GM03348 (cell line): ENCODE data around the gene CCDC171.
"Not testable (repeated sequence)": the region's sequence is repeated elsewhere in the genome, so short reads cannot be mapped to it uniquely, and the experiment has no call there.

Source experiments
- DNase-seq: peaks from one replicate; pipeline ENCODE4 v3.0.0; 2012; ENCODE audit warnings: low spot score

Gene CCDC171

GRCh38 chr9:15552636-15553527 lies at the start of gene CCDC171:
TSS of gene CCDC171 (plus strand) at chr9:15553043. CDS start at chr9:15564089, 11,046 bp downstream.
- peak; percentile 99 for DNase-seq

- DNase-seq = no peak
Observed at GRCh38 chr9:15505921-15506320, 46.9 kb upstream of the CCDC171 start.

- DNase-seq = peak; percentile 81
Observed at GRCh38 chr9:15509931-15510788, 42.7 kb upstream of the CCDC171 start.

GRCh38 chr9:15510789-15511575 lies 41.9 kb upstream of the CCDC171 start, which contains the start of gene PSIP1:
TSS of gene PSIP1 (minus strand) at chr9:15510970. CDS start at chr9:15510188, 782 bp downstream.
- DNase-seq = peak; percentile 91

- DNase-seq = no peak
Observed at GRCh38 chr9:15512204-15512603, 40.6 kb upstream of the CCDC171 start.

GRCh38 chr9:15512889-15513288 lies 40.0 kb upstream of the CCDC171 start:
- DNase-seq = no peak

- peak; percentile 3 for DNase-seq
Observed at GRCh38 chr9:15513335-15513734, 39.5 kb upstream of the CCDC171 start.

GRCh38 chr9:15519831-15520230 lies 33.0 kb upstream of the CCDC171 start:
- DNase-seq = no peak

- DNase-seq = no peak
Observed at GRCh38 chr9:15521254-15521653, 31.6 kb upstream of the CCDC171 start.

GRCh38 chr9:15522130-15522755 lies 30.6 kb upstream of the CCDC171 start:
- no peak for DNase-seq

GRCh38 chr9:15524845-15525455 lies 27.9 kb upstream of the CCDC171 start:
- no peak for DNase-seq

- DNase-seq = no peak
Observed at GRCh38 chr9:15525958-15526357, 26.9 kb upstream of the CCDC171 start.

GRCh38 chr9:15527035-15527434 lies 25.8 kb upstream of the CCDC171 start:
- not testable (repeated sequence) for DNase-seq

- DNase-seq = no peak
Observed at GRCh38 chr9:15529566-15530324, 23.1 kb upstream of the CCDC171 start.

GRCh38 chr9:15531380-15531779 lies 21.5 kb upstream of the CCDC171 start:
- DNase-seq = no peak

GRCh38 chr9:15541872-15542271 lies 11.0 kb upstream of the CCDC171 start:
- DNase-seq = no peak

- no peak for DNase-seq
Observed at GRCh38 chr9:15542624-15543023, 10.2 kb upstream of the CCDC171 start.

GRCh38 chr9:15543047-15543813 lies 9.6 kb upstream of the CCDC171 start:
- no peak for DNase-seq

GRCh38 chr9:15549611-15550010 lies 3.2 kb upstream of the CCDC171 start:
- DNase-seq = no peak

- DNase-seq = no peak
Observed at GRCh38 chr9:15553528-15553898, 670 bp downstream of the CCDC171 start.
